HL-60 (cell line): Measurements from ENCODE around the gene SLC38A6.

ENCODE experiments used
- DNase-seq, 2 experiments: peaks; one replicate each; pipeline ENCODE4 v3.0.0-alpha.2; 2010 to 2020; ENCODE audit warnings: low read depth in 1 of 2, low spot score in 1 of 2
- H3K27ac ChIP-seq: fragments of 250-450 bp; sonication (Bioruptor Pico); replicated peaks from 2 replicates; pipeline ENCODE4 v1.5.1; 2020; ENCODE audit warnings: mild to moderate bottlenecking, moderate library complexity
- H3K27me3 ChIP-seq: fragments of 250-450 bp; sonication (Bioruptor Pico); 2 replicates; pipeline ENCODE4 v1.5.1; 2021; ENCODE audit warnings: mild to moderate bottlenecking, moderate library complexity; ENCODE audit not compliant: insufficient read depth, poor library complexity, severe bottlenecking
- H3K4me3 ChIP-seq: replicated peaks from 2 replicates; pipeline ENCODE4 v1.5.1; 2011; ENCODE audit warnings: mild to moderate bottlenecking, control low read depth, low read length; ENCODE audit not compliant: insufficient read depth
- GABPA ChIP-seq: IDR thresholded peaks from 2 replicates; pipeline ENCODE4 v1.6.1; 2012; ENCODE audit warnings: low read depth
- POLR2AphosphoS5 ChIP-seq: IDR thresholded peaks from 2 replicates; pipeline ENCODE4 v1.6.1; 2012; ENCODE audit warnings: low read depth
- SPI1 ChIP-seq: IDR thresholded peaks from 2 replicates; pipeline ENCODE4 v1.6.1; 2012; ENCODE audit warnings: low read depth, mild to moderate bottlenecking, borderline replicate concordance
- TF ChIP-seq, protein P1 (sequence below): IDR thresholded peaks from 2 replicates; pipeline ENCODE4 v1.6.1; 2012; ENCODE audit warnings: low read depth; ENCODE audit not compliant: insufficient replicate concordance
- TF ChIP-seq, protein P2 (sequence below): IDR thresholded peaks from one replicate; pipeline ENCODE4 v1.5.1; 2011; ENCODE audit warnings: low read length, control low read depth, inconsistent platforms; ENCODE audit not compliant: insufficient read depth

The SLC38A6 gene

DNA sequence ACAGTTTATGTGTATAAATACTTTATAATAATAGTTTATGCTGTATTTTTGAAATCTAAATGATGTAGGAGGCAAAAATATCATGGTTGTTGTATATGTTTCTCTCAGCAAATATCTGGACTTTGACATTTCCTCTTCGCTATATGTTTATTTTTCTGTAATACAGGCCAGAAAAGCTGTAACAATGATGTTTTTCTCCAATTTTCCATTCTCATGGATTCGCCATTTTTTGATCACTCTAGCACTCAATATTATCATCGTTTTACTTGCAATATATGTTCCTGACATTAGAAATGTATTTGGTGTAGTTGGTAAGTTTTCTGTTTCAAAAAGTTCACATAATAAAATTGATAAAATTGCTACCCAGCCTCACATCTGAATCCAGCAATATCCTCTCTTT lies 70.6 kb downstream of the SLC38A6 start:
- TF ChIP-seq, protein P1, sequence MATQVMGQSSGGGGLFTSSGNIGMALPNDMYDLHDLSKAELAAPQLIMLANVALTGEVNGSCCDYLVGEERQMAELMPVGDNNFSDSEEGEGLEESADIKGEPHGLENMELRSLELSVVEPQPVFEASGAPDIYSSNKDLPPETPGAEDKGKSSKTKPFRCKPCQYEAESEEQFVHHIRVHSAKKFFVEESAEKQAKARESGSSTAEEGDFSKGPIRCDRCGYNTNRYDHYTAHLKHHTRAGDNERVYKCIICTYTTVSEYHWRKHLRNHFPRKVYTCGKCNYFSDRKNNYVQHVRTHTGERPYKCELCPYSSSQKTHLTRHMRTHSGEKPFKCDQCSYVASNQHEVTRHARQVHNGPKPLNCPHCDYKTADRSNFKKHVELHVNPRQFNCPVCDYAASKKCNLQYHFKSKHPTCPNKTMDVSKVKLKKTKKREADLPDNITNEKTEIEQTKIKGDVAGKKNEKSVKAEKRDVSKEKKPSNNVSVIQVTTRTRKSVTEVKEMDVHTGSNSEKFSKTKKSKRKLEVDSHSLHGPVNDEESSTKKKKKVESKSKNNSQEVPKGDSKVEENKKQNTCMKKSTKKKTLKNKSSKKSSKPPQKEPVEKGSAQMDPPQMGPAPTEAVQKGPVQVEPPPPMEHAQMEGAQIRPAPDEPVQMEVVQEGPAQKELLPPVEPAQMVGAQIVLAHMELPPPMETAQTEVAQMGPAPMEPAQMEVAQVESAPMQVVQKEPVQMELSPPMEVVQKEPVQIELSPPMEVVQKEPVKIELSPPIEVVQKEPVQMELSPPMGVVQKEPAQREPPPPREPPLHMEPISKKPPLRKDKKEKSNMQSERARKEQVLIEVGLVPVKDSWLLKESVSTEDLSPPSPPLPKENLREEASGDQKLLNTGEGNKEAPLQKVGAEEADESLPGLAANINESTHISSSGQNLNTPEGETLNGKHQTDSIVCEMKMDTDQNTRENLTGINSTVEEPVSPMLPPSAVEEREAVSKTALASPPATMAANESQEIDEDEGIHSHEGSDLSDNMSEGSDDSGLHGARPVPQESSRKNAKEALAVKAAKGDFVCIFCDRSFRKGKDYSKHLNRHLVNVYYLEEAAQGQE, result no peak
- no peaks in the 10 kb centered on the region for H3K27me3 ChIP-seq
- H3K27ac ChIP-seq, result no peak overlapping the region
- no peak for DNase-seq
- no peak overlapping the region for H3K4me3 ChIP-seq

GRCh38 chr14:61063461-61063860 lies 82.4 kb downstream of the SLC38A6 start:
- DNase-seq, result no peak
- TF ChIP-seq SPI1 (no peak), GABPA (no peak), POLR2AphosphoS5 (no peak)
- TF ChIP-seq, protein P2, sequence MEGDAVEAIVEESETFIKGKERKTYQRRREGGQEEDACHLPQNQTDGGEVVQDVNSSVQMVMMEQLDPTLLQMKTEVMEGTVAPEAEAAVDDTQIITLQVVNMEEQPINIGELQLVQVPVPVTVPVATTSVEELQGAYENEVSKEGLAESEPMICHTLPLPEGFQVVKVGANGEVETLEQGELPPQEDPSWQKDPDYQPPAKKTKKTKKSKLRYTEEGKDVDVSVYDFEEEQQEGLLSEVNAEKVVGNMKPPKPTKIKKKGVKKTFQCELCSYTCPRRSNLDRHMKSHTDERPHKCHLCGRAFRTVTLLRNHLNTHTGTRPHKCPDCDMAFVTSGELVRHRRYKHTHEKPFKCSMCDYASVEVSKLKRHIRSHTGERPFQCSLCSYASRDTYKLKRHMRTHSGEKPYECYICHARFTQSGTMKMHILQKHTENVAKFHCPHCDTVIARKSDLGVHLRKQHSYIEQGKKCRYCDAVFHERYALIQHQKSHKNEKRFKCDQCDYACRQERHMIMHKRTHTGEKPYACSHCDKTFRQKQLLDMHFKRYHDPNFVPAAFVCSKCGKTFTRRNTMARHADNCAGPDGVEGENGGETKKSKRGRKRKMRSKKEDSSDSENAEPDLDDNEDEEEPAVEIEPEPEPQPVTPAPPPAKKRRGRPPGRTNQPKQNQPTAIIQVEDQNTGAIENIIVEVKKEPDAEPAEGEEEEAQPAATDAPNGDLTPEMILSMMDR, result no peak
- TF ChIP-seq, protein P1, result no peak
- no peak overlapping the region for H3K27ac ChIP-seq
- no peaks in the 10 kb centered on the region for H3K27me3 ChIP-seq
- H3K4me3 ChIP-seq, result no peak overlapping the region

DNA sequence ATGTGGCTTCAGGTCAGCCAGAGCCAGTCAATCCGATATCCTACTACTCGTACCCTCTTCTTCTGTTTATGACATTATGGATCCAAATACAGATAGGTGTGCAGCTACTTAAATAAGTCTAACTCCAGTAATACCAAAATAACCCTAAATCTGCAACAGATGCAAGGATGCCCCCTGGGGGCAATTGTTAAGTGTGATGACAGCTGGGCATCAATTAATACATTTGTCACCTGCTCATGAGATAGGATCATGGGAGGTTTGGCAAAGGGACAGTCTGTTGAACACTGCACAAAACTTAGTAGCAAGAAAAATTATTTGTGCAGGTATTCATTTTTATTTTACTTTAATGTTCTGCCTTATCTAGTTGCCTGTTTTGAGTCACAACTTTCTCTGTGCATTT lies 83.2 kb downstream of the SLC38A6 start:
- Histone ChIP-seq H3K4me3 (no peak overlapping the region), H3K27ac (no peak overlapping the region), H3K27me3 (no peaks in the 10 kb centered on the region)
- no peak for DNase-seq
- no peak for TF ChIP-seq POLR2AphosphoS5
- TF ChIP-seq, protein P1, result no peak
- TF ChIP-seq, protein P2, result no peak
- no peak for TF ChIP-seq GABPA
- no peak for TF ChIP-seq SPI1

- Histone ChIP-seq H3K27ac (no peak overlapping the region), H3K27me3 (no peaks in the 10 kb centered on the region), H3K4me3 (no peak overlapping the region)
- DNase-seq, result no peak
- TF ChIP-seq POLR2AphosphoS5, result no peak
- TF ChIP-seq, protein P1, result no peak
- TF ChIP-seq, protein P2, result no peak
- TF ChIP-seq GABPA, result no peak
- TF ChIP-seq SPI1, result no peak
Observed at GRCh38 chr14:61064856-61065255, 83.8 kb downstream of the SLC38A6 start.
